Activated B cell treated with CpG ODN at 0.5 μM for 24 hours (primary cell): Measurements from ENCODE around the gene FAM186B. TPM values are rescaled to one million over a fixed set of nuclear protein-coding genes. Genes with fewer than 3 reads are reported as not detected.

ENCODE experiments used
- ATAC-seq: fragments of 200-7000 bp; cut with Tn5 transposase; one replicate; pipeline ENCODE4 v1.10.0; 2021; ENCODE audit warnings: low read depth, mild to moderate bottlenecking, moderate library complexity
- CTCF ChIA-PET: fragments of 350-600 bp; sonication (Branson Sonifier 250); formaldehyde crosslinking; loops from one replicate; lab custom pipeline; 2021; ENCODE audit warnings: antibody characterized with exemption; lab: Charles Lee
- POLR2A ChIA-PET: fragments of 350-600 bp; sonication (Branson Sonifier 250); formaldehyde crosslinking; loops from one replicate; lab custom pipeline; 2021; ENCODE audit warnings: antibody characterized with exemption; lab: Charles Lee
- DNase-seq: peaks from one replicate; pipeline ENCODE4 v3.0.0; 2022
- H3K27ac Mint-ChIP-seq: one replicate; pipeline ENCODE4 v1.8.0; 2020; ENCODE audit warnings: mixed read lengths
- H3K27me3 Mint-ChIP-seq: one replicate; pipeline ENCODE4 v1.8.0; 2021; ENCODE audit warnings: mixed read lengths
- H3K36me3 Mint-ChIP-seq: one replicate; pipeline ENCODE4 v1.8.0; 2021; ENCODE audit warnings: low read depth, mixed read lengths
- H3K4me1 Mint-ChIP-seq: one replicate; pipeline ENCODE4 v1.8.0; 2021; ENCODE audit warnings: mixed read lengths
- H3K4me3 Mint-ChIP-seq: one replicate; pipeline ENCODE4 v1.8.0; 2020; ENCODE audit warnings: mild to moderate bottlenecking, mixed read lengths
- H3K9me3 Mint-ChIP-seq: one replicate; pipeline ENCODE4 v1.8.0; 2020; ENCODE audit warnings: mixed read lengths
- intact Hi-C: fragments of 100-400 bp; cut with micrococcal nuclease; formaldehyde crosslinking; loops from one replicate; pipeline ENCODE4 v1.15.1; 2024
- total RNA-seq: library from RNA; stranded (reverse); gene quantifications from 2 replicates; pipeline ENCODE4 v1.2.3, GENCODE V29; 2022
- TF ChIP-seq, protein P1 (sequence below): fragments of 200-600 bp; IDR thresholded peaks from one replicate; pipeline ENCODE4 v1.8.0; 2022; ENCODE audit warnings: antibody characterized with exemption, mild to moderate bottlenecking

The FAM186B gene
- total RNA-seq, 1 donor from 2014 or later = 1.5 TPM

DNA sequence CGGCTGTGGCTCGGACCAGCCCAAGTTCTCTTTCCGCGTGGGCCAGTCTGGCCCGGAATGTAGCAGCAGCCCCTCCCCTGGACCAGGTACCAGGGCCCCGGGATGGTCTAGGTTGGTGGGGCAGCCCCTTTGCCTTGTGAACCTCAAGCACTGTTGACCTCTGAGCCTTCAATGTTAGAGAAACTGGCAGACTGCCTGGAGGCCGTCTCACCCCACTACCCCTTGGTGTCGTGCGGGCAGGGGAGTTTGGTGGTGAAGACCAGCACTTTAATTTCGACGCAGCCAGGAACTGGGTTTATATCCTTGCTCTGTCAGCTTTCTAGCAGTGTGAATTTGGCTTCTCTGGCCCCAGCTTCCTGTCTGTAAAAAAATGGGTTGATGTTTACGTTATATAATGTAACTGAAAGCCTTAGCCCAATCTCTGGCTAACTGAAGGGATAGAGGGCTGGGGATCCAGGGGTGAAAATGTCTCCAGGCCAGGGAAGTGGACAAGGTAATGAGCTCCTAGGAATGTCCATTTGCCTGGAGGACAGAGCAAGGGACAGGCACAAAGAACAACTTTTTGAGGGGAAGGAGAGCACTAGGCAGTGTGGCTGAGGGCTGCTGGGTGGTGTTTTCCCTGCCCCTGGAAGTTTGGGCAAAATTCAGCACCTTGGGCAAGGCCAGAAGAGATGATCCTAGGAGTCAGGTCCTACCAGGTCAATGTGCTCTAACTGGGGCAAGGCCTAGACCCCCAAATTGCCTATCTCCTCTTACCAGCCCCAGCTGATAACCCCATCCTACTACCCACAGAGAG, 48.9 kb downstream of the FAM186B start:
- ATAC-seq (no peak), DNase-seq (no peak)
- Mint-ChIP-seq H3K4me1 (no peaks in the 10 kb centered on the region), H3K4me3 (no peak overlapping the region), H3K9me3 (no peaks in the 10 kb centered on the region), H3K36me3 (peaks cover 45% of the 10 kb centered on the region), H3K27ac (no peak overlapping the region), H3K27me3 (no peaks in the 10 kb centered on the region)
- POLR2A ChIA-PET = interaction anchor here (1.1 kb wide), 1 partner anchor 198 kb away, joined by 4 read pairs; no protein-coding TSS in a partner anchor
- intact Hi-C loops = no loop called here
- TF ChIP-seq, protein P1, sequence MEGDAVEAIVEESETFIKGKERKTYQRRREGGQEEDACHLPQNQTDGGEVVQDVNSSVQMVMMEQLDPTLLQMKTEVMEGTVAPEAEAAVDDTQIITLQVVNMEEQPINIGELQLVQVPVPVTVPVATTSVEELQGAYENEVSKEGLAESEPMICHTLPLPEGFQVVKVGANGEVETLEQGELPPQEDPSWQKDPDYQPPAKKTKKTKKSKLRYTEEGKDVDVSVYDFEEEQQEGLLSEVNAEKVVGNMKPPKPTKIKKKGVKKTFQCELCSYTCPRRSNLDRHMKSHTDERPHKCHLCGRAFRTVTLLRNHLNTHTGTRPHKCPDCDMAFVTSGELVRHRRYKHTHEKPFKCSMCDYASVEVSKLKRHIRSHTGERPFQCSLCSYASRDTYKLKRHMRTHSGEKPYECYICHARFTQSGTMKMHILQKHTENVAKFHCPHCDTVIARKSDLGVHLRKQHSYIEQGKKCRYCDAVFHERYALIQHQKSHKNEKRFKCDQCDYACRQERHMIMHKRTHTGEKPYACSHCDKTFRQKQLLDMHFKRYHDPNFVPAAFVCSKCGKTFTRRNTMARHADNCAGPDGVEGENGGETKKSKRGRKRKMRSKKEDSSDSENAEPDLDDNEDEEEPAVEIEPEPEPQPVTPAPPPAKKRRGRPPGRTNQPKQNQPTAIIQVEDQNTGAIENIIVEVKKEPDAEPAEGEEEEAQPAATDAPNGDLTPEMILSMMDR = no peak
- CTCF ChIA-PET = interaction anchor here (1.7 kb wide), 1 partner anchor 24 kb away, joined by 4 read pairs; no protein-coding TSS in a partner anchor

DNA sequence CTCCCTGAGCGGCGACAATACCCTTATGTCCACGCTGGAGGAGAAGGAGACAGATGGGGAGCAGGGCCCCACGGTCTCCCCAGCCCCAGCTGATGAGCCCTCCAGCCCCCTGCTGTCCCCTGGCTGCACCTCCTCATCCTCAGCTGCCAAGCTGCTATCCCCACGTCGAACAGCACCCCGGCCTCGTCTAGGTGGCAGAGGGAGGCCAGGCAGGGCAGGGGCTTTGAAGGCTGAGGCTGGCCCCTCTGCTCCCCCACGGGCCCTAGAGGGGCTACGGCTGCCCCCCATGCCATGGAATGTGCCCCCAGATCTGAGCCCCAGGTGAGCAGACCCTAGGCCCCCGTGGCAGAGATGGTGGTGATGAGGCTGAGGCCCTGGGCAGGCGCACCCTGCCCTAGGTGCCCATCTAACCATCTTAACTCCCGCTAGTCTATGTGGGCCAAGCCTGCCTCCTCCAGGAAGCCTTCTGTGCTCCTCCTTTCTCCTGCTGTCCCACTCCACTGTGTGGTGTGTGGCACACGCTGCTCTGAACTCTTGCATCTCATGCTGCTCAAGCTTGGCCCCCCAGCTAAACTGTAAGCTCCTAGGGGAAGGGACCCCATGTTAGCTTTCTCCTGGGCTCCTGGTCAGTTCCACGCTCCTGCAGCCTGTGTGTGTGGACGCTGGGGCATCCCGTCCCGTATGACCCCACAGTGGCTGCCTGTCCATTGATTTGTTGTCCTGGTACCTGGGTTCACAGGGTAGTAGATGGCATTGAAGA, 49.6 kb downstream of the FAM186B start:
- Mint-ChIP-seq H3K27me3 (peaks cover 3% of the 10 kb centered on the region), H3K4me1 (no peaks in the 10 kb centered on the region), H3K36me3 (peaks cover 37% of the 10 kb centered on the region), H3K9me3 (no peaks in the 10 kb centered on the region), H3K4me3 (no peak overlapping the region), H3K27ac (no peak overlapping the region)
- no peak for ATAC-seq
- intact Hi-C loops = no loop called here
- ChIA-PET POLR2A (interaction anchor here (1.1 kb wide), 1 partner anchor 198 kb away, joined by 4 read pairs; no protein-coding TSS in a partner anchor), CTCF (interaction anchor here (0.6 to 1.7 kb wide), 3 partner anchors 25 to 1366 kb away, joined by 3 to 4 read pairs (median 3); no protein-coding TSS in a partner anchor)
- TF ChIP-seq, protein P1 = no peak
- DNase-seq = no peak

DNA sequence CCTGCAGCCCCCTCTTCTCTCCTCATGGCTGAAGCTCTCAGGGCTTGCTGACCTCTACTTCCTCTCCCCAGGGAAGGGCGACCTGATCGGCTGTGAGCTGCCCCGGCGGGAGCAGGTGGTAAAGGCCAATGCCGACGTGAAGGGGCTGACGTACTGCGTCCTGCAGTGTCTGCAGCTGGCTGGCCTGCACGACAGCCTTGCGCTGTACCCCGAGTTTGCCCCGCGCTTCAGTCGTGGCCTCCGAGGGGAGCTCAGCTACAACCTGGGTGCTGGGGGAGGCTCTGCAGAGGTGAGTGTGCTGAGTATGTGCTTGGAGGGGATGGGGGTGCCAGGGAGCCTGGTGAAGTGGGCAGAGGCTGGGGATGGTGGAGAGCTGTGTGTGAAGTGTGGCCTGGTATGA, 51.2 kb downstream of the FAM186B start:
- ATAC-seq = no peak
- intact Hi-C loops = loop anchor here (5.0 kb wide), 1 partner anchor 153 kb away; the partner anchor contains the start of gene FMNL3
- DNase-seq = no peak
- no peaks in the 10 kb centered on the region for H3K4me1 Mint-ChIP-seq
- peaks cover 11% of the 10 kb centered on the region for H3K27me3 Mint-ChIP-seq
- H3K27ac Mint-ChIP-seq = no peak overlapping the region
- TF ChIP-seq, protein P1 = no peak
- H3K9me3 Mint-ChIP-seq = no peaks in the 10 kb centered on the region
- ChIA-PET POLR2A (interaction anchor here (0.5 to 2.3 kb wide), 2 partner anchors 13 to 34 kb away, joined by 6 to 11 read pairs; no protein-coding TSS in a partner anchor), CTCF (interaction anchor here (1.0 to 2.0 kb wide), 3 partner anchors 29 to 196 kb away, joined by 3 to 11 read pairs (median 3); partner anchors contain the start of gene PRPF40B)
- no peak overlapping the region for H3K4me3 Mint-ChIP-seq
- H3K36me3 Mint-ChIP-seq = peaks cover 23% of the 10 kb centered on the region

DNA sequence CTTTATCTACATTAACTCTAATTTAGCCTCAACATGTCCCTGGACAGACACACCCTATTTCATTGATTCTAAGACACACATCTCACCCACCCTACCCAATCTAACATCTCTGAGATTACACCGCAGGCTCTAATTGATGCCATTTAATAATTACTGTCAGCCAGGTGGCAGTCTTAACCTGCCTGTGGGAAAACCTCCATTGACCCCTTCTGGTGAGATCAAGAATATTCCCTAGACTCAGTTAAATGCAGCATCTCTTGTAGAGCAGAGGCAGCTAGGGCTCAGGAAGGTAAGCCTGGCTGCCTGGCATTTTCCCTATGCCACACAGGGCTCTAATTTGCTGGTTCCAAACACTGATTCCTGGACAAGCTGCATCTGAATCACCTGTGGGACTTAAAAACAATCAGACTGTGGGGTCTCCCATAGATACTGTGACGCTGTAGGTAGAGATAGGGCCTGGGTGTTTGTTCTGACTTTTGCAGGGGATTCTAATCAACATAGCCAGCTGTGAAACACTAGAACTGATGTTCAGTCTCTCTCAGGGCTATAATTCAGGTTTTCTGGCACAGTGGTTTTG, 51.8 kb downstream of the FAM186B start:
- POLR2A ChIA-PET = interaction anchor here (2.3 kb wide), 1 partner anchor 14 kb away, joined by 11 read pairs; no protein-coding TSS in a partner anchor

More for the DNA sequence above, 51.8 kb downstream of the FAM186B start:
- no peaks in the 10 kb centered on the region for H3K9me3 Mint-ChIP-seq
- CTCF ChIA-PET = interaction anchor here (0.9 to 2.2 kb wide), 8 partner anchors 12 to 224 kb away, joined by 3 to 11 read pairs (median 4); partner anchors contain the start of gene PRPF40B
- no peak overlapping the region for H3K27ac Mint-ChIP-seq
- TF ChIP-seq, protein P1 = no peak
- ATAC-seq = peak; percentile 65
- H3K36me3 Mint-ChIP-seq = peaks cover 16% of the 10 kb centered on the region
- no peak for DNase-seq
- peaks cover 13% of the 10 kb centered on the region for H3K27me3 Mint-ChIP-seq
- H3K4me1 Mint-ChIP-seq = peaks cover 4% of the 10 kb centered on the region
- H3K4me3 Mint-ChIP-seq = no peak overlapping the region
- intact Hi-C loops = loop anchor here (1.0 to 5.0 kb wide), 2 partner anchors 70 to 154 kb away; partner anchors contain the start of genes FMNL3 and PRPF40B
